Type B pancreatic cell (in vitro differentiated cells): ENCODE data around the gene DQX1. TPM values are rescaled to one million over a fixed set of nuclear protein-coding genes. Genes with fewer than 3 reads are reported as not detected.
A peak's percentile ranks its signal among the peaks of the same experiment; 100 is the strongest.

Experiments
- DNase-seq: peaks from one replicate; pipeline ENCODE4 v3.0.0; 2021; ENCODE audit warnings: mixed read lengths; ENCODE audit not compliant: unreplicated experiment; ENCODE audit errors: extremely low spot score
- H3K27ac Mint-ChIP-seq: 2 replicates; pipeline ENCODE4 v1.8.0; 2021; ENCODE audit warnings: mild to moderate bottlenecking, mixed read lengths
- H3K27me3 Mint-ChIP-seq: 2 replicates; pipeline ENCODE4 v1.8.0; 2021; ENCODE audit warnings: mixed read lengths
- H3K36me3 Mint-ChIP-seq: 2 replicates; pipeline ENCODE4 v1.8.0; 2021; ENCODE audit warnings: mixed read lengths
- H3K4me1 Mint-ChIP-seq: one replicate; pipeline ENCODE4 v1.8.0; 2021; ENCODE audit warnings: mixed read lengths; ENCODE audit not compliant: unreplicated experiment
- H3K4me3 Mint-ChIP-seq: 2 replicates; pipeline ENCODE4 v1.8.0; 2021; ENCODE audit warnings: mild to moderate bottlenecking, mixed read lengths
- H3K9me3 Mint-ChIP-seq: 2 replicates; pipeline ENCODE4 v1.8.0; 2021; ENCODE audit warnings: mixed read lengths
- CTCF ChIP-seq: fragments of 200-600 bp; sonication (generic); conservative IDR thresholded peaks from 2 replicates; pipeline ENCODE4 v1.5.0; 2021; ENCODE audit warnings: antibody characterized with exemption, mild to moderate bottlenecking
- total RNA-seq: library from RNA; stranded (reverse); gene quantifications from 2 replicates; pipeline ENCODE4 v1.2.1, GENCODE V29; 2021; ENCODE audit warnings: low replicate concordance

Gene DQX1
- total RNA-seq, 1 donor from 2014 or later = 1.4 TPM

- Mint-ChIP-seq H3K4me1 (peaks cover 21% of the 10 kb centered on the region), H3K27ac (peak overlapping the region; percentile 98), H3K9me3 (no peaks in the 10 kb centered on the region), H3K36me3 (peaks cover 12% of the 10 kb centered on the region), H3K4me3 (peak overlapping the region; percentile 100), H3K27me3 (no peaks in the 10 kb centered on the region)
- DNase-seq = no peak
- no peak for TF ChIP-seq CTCF
These were observed 43.9 kb downstream of the DQX1 start for GRCh38 chr2:74481961-74482800.

DNA sequence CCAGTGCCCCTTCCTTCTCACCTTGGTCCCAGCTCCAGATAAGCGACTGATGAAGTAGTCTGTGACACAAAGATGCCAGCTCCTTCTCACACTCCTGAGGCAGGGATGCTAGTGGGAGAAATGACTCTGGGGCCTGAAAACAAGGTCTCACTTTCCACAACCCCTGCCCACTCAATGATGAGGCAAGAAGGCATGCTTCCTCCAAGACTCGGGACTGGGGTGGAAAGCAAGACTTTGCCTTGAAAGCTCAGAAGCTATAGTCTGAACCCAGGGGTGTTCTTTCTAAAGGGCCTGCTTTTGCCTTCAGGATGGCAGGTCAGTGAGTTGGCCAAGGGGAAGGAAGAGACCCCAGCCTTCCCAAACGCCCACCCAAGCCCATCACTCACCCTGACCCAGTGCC, 44.6 kb downstream of the DQX1 start:
- Mint-ChIP-seq H3K4me3 (peak overlapping the region; percentile 100), H3K9me3 (no peaks in the 10 kb centered on the region), H3K36me3 (peaks cover 12% of the 10 kb centered on the region), H3K4me1 (peaks cover 21% of the 10 kb centered on the region), H3K27ac (no peak overlapping the region), H3K27me3 (no peaks in the 10 kb centered on the region)
- TF ChIP-seq CTCF = no peak
- no peak for DNase-seq

DNA sequence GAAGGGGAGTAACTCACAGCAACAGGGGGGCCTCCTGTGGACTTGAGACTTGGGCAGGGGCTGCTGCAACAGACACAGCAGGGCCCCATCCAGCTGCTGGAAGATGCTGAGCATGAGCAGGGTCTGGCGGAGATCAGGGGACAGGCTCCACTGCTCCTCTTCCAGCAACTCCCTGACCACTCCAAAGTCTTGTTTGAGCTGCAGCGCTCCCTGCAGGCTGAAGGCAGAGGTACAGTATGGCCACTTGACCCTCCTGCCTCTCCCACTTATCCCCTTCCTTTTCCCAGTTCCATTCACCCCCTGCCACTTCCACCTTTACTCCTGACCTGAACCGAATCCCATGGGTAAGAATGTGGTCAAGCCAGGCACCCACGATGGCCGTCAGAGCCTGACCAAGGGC, 51.1 kb downstream of the DQX1 start:
- H3K27ac Mint-ChIP-seq = peak overlapping the region; percentile 41
- H3K9me3 Mint-ChIP-seq = no peaks in the 10 kb centered on the region
- no peaks in the 10 kb centered on the region for H3K27me3 Mint-ChIP-seq
- no peak for DNase-seq
- peaks cover 19% of the 10 kb centered on the region for H3K36me3 Mint-ChIP-seq
- peak; percentile 50 for TF ChIP-seq CTCF
- no peak overlapping the region for H3K4me3 Mint-ChIP-seq
- H3K4me1 Mint-ChIP-seq = peaks cover 11% of the 10 kb centered on the region

- Mint-ChIP-seq H3K27ac (no peak overlapping the region), H3K4me3 (no peak overlapping the region), H3K9me3 (no peaks in the 10 kb centered on the region), H3K27me3 (no peaks in the 10 kb centered on the region), H3K36me3 (peaks cover 19% of the 10 kb centered on the region), H3K4me1 (peaks cover 9% of the 10 kb centered on the region)
- no peak for TF ChIP-seq CTCF
- DNase-seq = no peak
These were observed 51.5 kb downstream of the DQX1 start for GRCh38 chr2:74474481-74474880.

DNA sequence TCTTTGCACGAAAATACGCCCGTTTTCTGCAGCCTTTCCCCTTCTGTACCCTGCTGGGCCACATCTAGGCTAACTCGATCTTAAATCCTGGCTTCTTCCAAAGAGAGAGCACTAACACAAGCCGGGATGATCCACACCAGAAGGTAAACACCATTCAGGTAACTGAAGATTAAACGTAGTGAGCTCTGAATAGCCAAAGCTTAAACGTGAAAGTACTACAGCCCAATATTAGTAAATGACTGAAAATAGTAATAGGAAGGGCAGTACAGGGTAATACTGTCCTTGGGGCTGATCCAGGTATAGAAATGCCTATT, 53.1 kb downstream of the DQX1 start:
- Mint-ChIP-seq H3K9me3 (no peaks in the 10 kb centered on the region), H3K4me1 (peaks cover 9% of the 10 kb centered on the region), H3K36me3 (peaks cover 16% of the 10 kb centered on the region), H3K4me3 (peak overlapping the region; percentile 99), H3K27ac (peak overlapping the region; percentile 97), H3K27me3 (no peaks in the 10 kb centered on the region)
- DNase-seq = no peak
- TF ChIP-seq CTCF = no peak
